ENCODE results near the gene TCF7L2. TPM values are rescaled to one million over a fixed set of nuclear protein-coding genes. Genes with fewer than 3 reads are reported as not detected.

TCF7L2 gene
- total RNA-seq, 1 donor from 2014 or later, result 8.2 TPM

- H3K27ac ChIP-seq, result no peak overlapping the region
- H3K27me3 ChIP-seq, result no peaks in the 10 kb centered on the region
- no peaks in the 10 kb centered on the region for H3K4me1 ChIP-seq
- no peaks in the 10 kb centered on the region for H3K9me3 ChIP-seq
- peaks cover 3 to 20% of the 10 kb centered on the region in 2 donors for H3K36me3 ChIP-seq
- DNase-seq (ENCODE audit: low spot score in 2 of 2), result no peak
- no peak overlapping the region for H3K4me3 ChIP-seq
- intact Hi-C loops (cut with DNase I), result no loop called here
- TF ChIP-seq, protein P1, sequence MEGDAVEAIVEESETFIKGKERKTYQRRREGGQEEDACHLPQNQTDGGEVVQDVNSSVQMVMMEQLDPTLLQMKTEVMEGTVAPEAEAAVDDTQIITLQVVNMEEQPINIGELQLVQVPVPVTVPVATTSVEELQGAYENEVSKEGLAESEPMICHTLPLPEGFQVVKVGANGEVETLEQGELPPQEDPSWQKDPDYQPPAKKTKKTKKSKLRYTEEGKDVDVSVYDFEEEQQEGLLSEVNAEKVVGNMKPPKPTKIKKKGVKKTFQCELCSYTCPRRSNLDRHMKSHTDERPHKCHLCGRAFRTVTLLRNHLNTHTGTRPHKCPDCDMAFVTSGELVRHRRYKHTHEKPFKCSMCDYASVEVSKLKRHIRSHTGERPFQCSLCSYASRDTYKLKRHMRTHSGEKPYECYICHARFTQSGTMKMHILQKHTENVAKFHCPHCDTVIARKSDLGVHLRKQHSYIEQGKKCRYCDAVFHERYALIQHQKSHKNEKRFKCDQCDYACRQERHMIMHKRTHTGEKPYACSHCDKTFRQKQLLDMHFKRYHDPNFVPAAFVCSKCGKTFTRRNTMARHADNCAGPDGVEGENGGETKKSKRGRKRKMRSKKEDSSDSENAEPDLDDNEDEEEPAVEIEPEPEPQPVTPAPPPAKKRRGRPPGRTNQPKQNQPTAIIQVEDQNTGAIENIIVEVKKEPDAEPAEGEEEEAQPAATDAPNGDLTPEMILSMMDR (IDR thresholded peaks at IDR 0.05), result no peak
Measured at GRCh38 chr10:113169111-113169510, 219.1 kb downstream of the TCF7L2 start.

GRCh38 chr10:113169853-113170460 is 219.9 kb downstream of the TCF7L2 start:
- no peak overlapping the region for H3K4me3 ChIP-seq
- intact Hi-C loops (cut with DNase I), result no loop called here
- TF ChIP-seq, protein P1 (IDR thresholded peaks at IDR 0.05), result no peak

GRCh38 chr10:113171662-113172061 is 221.6 kb downstream of the TCF7L2 start:
- TF ChIP-seq, protein P1 (IDR thresholded peaks at IDR 0.05), result no peak
- no peak overlapping the region for H3K4me3 ChIP-seq
- H3K9me3 ChIP-seq, result no peaks in the 10 kb centered on the region
- H3K4me1 ChIP-seq, result peaks cover 0 to 2% of the 10 kb centered on the region in 2 donors
- H3K27me3 ChIP-seq, result no peaks in the 10 kb centered on the region
- no peak overlapping the region for H3K27ac ChIP-seq
- no peak for DNase-seq (ENCODE audit: low spot score in 2 of 2)
- H3K36me3 ChIP-seq, result peaks cover 0 to 4% of the 10 kb centered on the region in 2 donors
- intact Hi-C loops (cut with DNase I), result no loop called here

More at GRCh38 chr10:113169853-113170460, 219.9 kb downstream of the TCF7L2 start:
- H3K4me1 ChIP-seq, result no peaks in the 10 kb centered on the region
- no peak overlapping the region for H3K27ac ChIP-seq
- H3K9me3 ChIP-seq, result no peaks in the 10 kb centered on the region
- H3K36me3 ChIP-seq, result peaks cover 3 to 17% of the 10 kb centered on the region in 2 donors
- DNase-seq (ENCODE audit: low spot score in 2 of 2), result no peak
- no peaks in the 10 kb centered on the region for H3K27me3 ChIP-seq

- no peaks in the 10 kb centered on the region for H3K36me3 ChIP-seq
- intact Hi-C loops (cut with DNase I), result no loop called here
- no peak for DNase-seq (ENCODE audit: low spot score in 2 of 2)
- no peak overlapping the region for H3K4me3 ChIP-seq
- H3K9me3 ChIP-seq, result no peaks in the 10 kb centered on the region
- no peaks in the 10 kb centered on the region for H3K27me3 ChIP-seq
- TF ChIP-seq, protein P1 (IDR thresholded peaks at IDR 0.05), result no peak
- H3K27ac ChIP-seq, result no peak overlapping the region
- peaks cover 0 to 10% of the 10 kb centered on the region in 2 donors for H3K4me1 ChIP-seq
Measured at GRCh38 chr10:113175176-113175575, 225.1 kb downstream of the TCF7L2 start.

DNA sequence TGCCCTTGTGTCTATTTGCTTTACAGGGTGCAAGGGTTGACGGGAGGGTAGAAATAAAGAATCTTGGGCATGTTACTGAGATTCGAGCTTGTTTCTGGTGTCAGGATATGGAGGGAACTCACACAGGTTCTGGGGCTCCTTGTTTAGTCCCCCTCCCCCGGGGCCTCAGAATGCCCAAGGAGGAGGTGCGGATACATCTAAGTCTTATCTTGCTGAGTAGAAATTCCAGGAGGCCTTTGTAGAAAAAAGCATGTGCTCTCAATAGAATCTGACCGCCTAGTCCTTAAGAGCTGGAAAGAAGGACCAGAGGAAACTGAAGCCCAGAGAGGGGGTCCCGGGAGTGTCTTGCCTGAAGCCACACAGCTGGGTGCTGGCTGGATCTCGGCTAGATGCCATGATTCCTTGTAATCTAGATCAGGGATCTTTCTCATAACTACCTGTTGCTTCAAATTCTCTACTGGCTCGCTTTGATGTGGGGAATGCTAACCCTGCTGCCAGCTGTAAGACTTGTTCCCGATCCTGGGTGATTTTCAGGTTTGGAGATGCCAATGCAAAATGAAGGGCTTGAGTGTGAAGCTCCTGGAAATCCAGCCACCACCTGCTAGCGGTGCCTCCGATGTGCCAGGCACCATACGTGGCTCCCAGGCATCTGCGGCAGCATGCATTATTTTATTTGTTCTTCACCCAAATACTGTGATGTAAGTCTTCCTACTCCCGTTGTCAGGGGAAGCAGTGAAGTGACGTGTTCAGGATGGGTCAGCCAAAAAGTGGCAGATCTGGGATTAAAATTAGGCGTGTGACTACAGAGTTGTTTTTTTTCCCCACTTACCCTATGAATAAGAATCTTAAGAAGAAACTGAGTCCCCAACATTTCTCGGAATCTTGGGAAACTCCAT is 226.0 kb downstream of the TCF7L2 start:
- H3K9me3 ChIP-seq, result no peaks in the 10 kb centered on the region
- intact Hi-C loops (cut with DNase I), result no loop called here
- no peak overlapping the region for H3K4me3 ChIP-seq
- H3K36me3 ChIP-seq, result no peaks in the 10 kb centered on the region
- no peak for DNase-seq (ENCODE audit: low spot score in 2 of 2)
- H3K27me3 ChIP-seq, result no peaks in the 10 kb centered on the region
- H3K27ac ChIP-seq, result peak overlapping the region; percentile 31 to 51
- TF ChIP-seq, protein P1 (IDR thresholded peaks at IDR 0.05), result no peak
- H3K4me1 ChIP-seq, result peaks cover 0 to 10% of the 10 kb centered on the region in 2 donors
